Stimulated activated naive B cell treated with anti-CD40 and anti-IgM and Interleukin-4, amounts not matched to agents 10 μg/mL and 1 μg/mL and 100 μg/mL, for 72 hours (primary cell): ENCODE data around the gene PRKAR1B.

ENCODE experiments used
- ATAC-seq, 2 donors: fragments of 150-1000 bp; cut with Tn5 transposase; replicated peaks; 2 replicates each; pipeline ENCODE4 v1.10.0; 2021; ENCODE audit warnings: moderate library complexity in 1 of 2
- DNase-seq: peaks from one replicate; pipeline ENCODE4 v3.0.0; 2021
- H3K27ac Mint-ChIP-seq: one replicate; pipeline ENCODE4 v1.8.0; 2022; ENCODE audit warnings: mild to moderate bottlenecking, mixed read lengths
- H3K27me3 Mint-ChIP-seq, 2 donors: one replicate each; pipeline ENCODE4 v1.8.0; 2022; ENCODE audit warnings: mixed read lengths in 2 of 2
- H3K36me3 Mint-ChIP-seq, 2 donors: one replicate each; pipeline ENCODE4 v1.8.0; 2022; ENCODE audit warnings: mixed read lengths in 2 of 2, mild to moderate bottlenecking in 1 of 2
- H3K4me1 Mint-ChIP-seq, 2 donors: one replicate each; pipeline ENCODE4 v1.8.0; 2022; ENCODE audit warnings: mixed read lengths in 2 of 2, mild to moderate bottlenecking in 1 of 2
- H3K4me3 Mint-ChIP-seq, 2 donors: one replicate each; pipeline ENCODE4 v1.8.0; 2022; ENCODE audit warnings: mild to moderate bottlenecking in 2 of 2, mixed read lengths in 2 of 2, moderate library complexity in 1 of 2
- H3K9me3 Mint-ChIP-seq, 2 donors: one replicate each; pipeline ENCODE4 v1.8.0; 2022; ENCODE audit warnings: mixed read lengths in 2 of 2, mild to moderate bottlenecking in 1 of 2

Gene PRKAR1B

DNA sequence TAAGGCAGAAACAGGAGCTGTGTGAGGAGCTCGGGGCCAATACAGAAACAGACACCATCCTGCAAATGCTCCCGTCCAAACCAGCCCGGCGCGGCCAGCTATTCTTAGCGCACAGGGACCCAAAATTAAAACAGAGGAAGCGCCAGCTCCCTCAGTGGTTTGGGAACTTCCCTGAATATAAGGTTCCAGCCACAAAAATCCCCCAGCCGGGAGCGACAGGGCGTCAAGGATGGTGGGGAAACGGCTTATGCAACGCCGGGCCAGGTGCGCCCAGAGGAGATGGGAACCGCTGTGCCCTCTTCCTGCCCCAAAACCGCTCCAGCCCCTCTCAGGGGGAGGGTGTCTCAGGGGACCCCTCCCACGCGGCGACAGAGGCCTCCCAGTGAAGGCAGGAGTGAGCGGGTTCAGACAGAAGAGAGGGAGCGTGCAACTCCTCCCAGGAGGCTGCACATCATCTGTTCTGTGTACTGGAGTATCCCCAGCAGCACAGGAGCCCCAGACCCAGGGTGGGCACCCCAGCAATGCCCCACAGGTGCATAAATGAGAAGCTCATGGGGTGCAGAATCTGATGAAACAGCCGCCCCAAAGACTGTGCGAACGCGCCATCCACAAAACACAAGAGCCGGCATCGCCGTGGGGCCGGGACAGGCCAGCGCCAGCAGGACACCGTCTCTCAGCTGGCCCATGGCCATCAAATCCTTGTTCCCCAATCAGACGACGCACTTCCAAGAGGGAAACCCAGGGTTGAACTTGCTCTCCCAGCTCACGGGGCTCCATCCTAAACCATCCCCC lies 133.6 kb downstream of the PRKAR1B start:
- Mint-ChIP-seq H3K9me3 (peaks cover 7 to 10% of the 10 kb centered on the region in 2 donors), H3K4me1 (peaks cover 35 to 50% of the 10 kb centered on the region in 2 donors), H3K27ac (peak overlapping the region; percentile 74), H3K4me3 (peak overlapping the region; percentile 60), H3K36me3 (peaks cover 46 to 78% of the 10 kb centered on the region in 2 donors), H3K27me3 (no peaks in the 10 kb centered on the region)
- DNase-seq (peak; percentile 68), ATAC-seq (peak; percentile 85 to 87)

DNA sequence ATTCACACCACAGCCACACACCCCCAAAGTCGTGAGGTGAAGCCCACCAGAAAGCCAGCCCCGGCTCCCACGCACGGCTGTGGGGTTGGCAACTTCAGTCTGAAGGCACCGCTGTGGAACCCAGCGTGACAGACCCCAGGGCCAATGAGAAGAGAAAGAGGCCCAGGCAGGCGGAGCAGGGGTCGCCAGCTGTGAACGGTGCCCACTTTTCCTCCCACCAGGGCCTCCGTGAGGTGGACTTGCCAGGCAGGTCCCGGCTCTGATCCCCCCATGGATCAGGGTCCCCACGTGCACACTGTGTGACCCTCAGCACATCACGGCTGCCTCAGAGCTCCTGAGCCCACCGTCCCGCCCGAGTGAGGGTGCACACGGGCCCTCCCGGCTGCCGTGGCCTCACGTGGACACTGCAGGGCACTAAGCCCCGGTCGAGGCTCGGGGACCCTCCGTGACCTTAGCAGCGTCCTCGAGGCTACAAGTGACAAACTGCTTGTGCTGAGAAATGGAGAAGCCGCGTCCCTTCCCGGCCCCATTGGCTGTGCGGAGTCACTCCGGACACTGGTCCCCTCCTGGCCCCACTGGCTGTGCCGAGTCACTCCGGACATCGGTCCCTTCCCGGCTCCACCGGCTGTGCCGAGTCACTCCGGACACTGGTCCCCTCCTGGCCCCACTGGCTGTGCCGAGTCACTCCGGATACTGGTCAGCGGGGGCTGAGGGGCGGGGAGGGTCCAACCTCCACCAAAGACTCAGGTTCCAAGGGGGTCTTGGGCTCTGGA lies 135.0 kb downstream of the PRKAR1B start:
- ATAC-seq (no peak), DNase-seq (no peak)
- H3K9me3 Mint-ChIP-seq, result peaks cover 12 to 14% of the 10 kb centered on the region in 2 donors
- H3K27ac Mint-ChIP-seq, result no peak overlapping the region
- H3K36me3 Mint-ChIP-seq, result peaks cover 57 to 86% of the 10 kb centered on the region in 2 donors
- H3K27me3 Mint-ChIP-seq, result no peaks in the 10 kb centered on the region
- H3K4me3 Mint-ChIP-seq, result no peak overlapping the region
- H3K4me1 Mint-ChIP-seq, result peaks cover 30 to 37% of the 10 kb centered on the region in 2 donors

DNA sequence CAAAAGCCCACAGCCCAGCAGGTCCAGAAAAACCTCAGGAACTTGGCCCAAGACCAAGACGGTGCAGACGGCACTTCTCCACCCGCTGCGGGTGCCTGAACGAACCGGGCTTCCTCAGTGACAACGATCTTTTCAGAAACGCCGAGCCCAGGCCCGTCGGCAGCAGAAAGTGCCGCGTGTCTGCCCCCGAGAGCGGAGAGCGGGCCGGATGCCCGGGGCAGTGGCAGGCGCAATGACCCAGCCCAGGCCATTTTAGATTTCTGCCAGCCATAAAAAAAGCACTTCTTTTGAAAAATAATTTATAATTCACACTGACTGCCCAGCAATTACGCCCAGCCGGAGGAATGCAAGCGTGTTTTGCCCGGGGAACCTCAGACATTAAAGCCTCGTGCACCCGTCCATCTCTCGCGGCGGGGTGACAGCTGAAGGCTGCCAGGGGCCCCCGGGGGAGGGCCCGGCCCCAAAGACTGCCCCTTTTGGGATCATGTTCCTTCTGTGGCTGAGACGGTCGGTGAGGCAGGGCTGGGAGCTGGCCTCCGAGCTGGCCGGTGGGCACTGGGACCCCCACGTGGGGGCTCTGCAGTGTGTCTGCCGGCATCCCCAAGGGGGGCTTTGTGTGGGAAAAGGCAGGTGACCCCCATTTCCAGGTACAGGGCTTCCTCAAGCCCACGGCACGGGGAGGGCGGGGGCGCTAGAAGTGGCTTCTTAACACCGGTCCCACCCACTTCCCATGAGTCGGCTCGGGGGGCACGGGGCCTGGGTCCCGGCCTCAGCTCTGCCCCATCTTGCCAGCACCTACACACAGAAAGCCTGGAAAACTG lies 136.1 kb downstream of the PRKAR1B start:
- Mint-ChIP-seq H3K4me3 (no peak overlapping the region), H3K27me3 (no peaks in the 10 kb centered on the region), H3K36me3 (peaks cover 60 to 86% of the 10 kb centered on the region in 2 donors), H3K27ac (peak overlapping the region; percentile 51), H3K9me3 (peaks cover 18 to 20% of the 10 kb centered on the region in 2 donors), H3K4me1 (peaks cover 32 to 38% of the 10 kb centered on the region in 2 donors)
- DNase-seq (no peak), ATAC-seq (no peak)

DNA sequence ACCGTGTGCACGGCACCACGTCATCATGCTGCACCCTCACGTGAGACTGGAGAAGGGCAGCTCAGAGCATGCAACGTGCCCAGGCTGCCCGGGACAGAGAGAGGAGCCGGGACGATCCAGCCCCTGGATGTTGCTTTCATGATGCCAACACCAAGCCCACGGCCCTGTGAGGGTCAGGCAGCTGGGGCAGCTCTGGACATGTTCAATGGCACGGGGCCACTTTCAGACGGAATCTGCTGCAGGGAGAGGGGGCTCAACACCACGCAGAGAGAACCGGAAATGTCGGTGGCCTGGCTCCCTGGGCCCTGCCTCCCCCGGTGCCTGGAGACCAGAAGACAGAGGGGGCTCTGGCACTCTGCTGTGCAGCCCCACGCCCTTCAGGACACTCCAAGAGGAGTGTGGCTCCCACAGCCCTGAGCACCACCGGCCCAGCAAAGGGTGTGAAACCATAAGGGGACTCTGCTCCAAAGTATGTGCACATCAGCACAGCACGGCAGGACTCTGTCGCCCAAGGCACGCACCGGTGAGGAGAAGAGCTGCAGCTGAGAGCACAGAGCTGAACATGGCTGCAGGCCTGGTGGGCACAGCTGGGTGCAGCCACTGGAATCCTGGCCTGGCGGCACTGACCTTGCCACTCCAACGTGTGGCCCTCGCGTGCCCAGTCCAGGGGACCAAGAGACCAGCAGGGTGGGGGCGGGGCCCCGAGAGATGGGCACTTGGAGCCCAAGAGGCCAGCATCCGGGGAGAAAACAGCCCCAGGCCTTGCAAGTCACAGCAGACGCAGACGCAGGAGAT lies 137.1 kb downstream of the PRKAR1B start:
- peaks cover 35 to 38% of the 10 kb centered on the region in 2 donors for H3K4me1 Mint-ChIP-seq
- H3K27ac Mint-ChIP-seq, result peak overlapping the region; percentile 62
- H3K9me3 Mint-ChIP-seq, result peaks cover 19 to 21% of the 10 kb centered on the region in 2 donors
- H3K4me3 Mint-ChIP-seq, result no peak overlapping the region
- peaks cover 59 to 84% of the 10 kb centered on the region in 2 donors for H3K36me3 Mint-ChIP-seq
- no peak for DNase-seq
- no peaks in the 10 kb centered on the region for H3K27me3 Mint-ChIP-seq
- no peak for ATAC-seq

DNA sequence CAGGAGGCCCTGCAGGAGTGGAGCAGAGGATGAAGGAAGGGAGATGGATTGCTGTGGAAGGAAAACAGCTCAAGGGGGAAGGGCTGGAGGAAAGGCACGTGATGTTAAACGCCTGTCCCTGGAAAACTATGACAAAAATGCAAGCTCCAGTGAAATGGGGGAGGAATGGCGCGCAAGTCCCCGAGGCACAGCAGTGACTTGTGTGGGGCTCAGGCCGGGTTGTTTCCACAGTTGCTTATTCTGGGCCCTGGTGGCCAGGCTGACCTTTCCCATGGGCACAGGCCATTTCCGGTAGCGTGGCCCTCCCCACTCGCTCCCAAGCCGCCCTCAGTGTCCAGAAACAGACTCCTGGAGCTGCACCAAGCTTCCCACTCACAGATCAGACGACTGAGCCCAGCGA lies 139.3 kb downstream of the PRKAR1B start:
- H3K9me3 Mint-ChIP-seq, result peaks cover 22 to 29% of the 10 kb centered on the region in 2 donors
- no peak overlapping the region for H3K4me3 Mint-ChIP-seq
- H3K36me3 Mint-ChIP-seq, result peaks cover 69 to 85% of the 10 kb centered on the region in 2 donors
- peaks cover 28 to 29% of the 10 kb centered on the region in 2 donors for H3K4me1 Mint-ChIP-seq
- no peak overlapping the region for H3K27ac Mint-ChIP-seq
- no peak for DNase-seq
- no peak for ATAC-seq
- H3K27me3 Mint-ChIP-seq, result no peaks in the 10 kb centered on the region

DNA sequence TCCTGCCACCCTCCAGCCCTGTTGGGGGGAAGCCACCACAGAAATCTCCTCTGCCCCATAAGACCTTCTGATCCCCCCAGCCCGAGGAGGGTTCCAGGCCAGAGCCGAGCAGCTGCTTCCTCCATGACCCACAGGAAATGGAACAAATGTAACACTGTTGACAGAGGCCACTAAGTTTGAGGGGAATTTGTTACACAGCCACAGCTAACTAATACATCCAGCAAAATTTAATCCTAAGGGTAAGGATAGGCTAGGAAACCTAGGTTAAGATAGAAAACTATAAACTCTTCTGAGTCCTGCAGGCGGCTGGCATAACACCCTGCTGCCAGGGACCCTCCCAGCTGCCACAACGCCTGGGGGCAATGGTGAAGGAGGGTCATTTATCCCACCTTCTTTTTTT lies 140.6 kb downstream of the PRKAR1B start:
- Mint-ChIP-seq H3K4me3 (no peak overlapping the region), H3K9me3 (peaks cover 22 to 29% of the 10 kb centered on the region in 2 donors), H3K27ac (no peak overlapping the region), H3K4me1 (peaks cover 24 to 25% of the 10 kb centered on the region in 2 donors), H3K27me3 (no peaks in the 10 kb centered on the region), H3K36me3 (peaks cover 68 to 85% of the 10 kb centered on the region in 2 donors)
- no peak for ATAC-seq
- DNase-seq, result no peak

DNA sequence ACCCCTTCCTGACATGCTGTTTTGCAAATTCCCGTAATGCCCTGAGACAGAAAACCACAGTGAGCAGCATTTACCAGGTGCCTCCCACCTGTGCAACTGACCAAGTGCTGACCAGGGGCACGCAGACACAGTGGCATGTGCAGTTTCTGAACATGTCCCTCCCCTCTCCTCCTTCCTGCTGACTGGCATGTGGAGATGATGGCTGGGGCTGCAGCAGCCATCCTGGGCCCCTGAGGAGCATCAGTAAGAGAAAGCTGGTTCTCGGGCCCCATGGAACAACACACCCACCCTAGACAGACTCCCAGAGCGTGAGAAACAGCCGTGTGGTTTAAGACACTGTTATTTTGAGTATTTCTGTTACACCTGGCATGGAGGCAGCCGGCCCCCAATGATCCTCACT lies 141.2 kb downstream of the PRKAR1B start:
- ATAC-seq, result no peak
- peak overlapping the region; percentile 65 for H3K27ac Mint-ChIP-seq

DNA sequence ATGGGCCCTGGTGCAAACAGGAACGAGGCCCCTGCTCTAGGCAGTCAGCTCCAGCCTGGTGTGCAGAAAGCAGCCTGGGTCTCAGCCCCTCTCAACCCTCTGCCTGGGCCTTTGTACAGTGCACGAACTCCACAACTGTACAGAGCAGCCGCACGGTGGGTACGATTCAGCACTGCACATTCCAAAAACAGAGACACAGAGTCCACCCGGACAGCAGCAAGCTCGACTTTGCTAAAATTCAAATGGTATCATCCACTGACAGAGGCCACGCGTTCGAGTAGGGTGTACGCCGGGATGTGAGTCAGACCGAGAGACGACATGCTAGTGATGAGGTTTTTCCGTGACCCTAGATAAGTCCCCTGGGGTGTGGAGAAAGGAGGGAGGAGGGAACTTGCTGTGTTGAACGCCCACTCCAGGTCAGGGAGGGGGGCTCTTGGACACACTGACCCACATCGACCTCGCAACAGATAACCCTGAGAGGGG lies 141.8 kb downstream of the PRKAR1B start:
- DNase-seq (no peak), ATAC-seq (peak; percentile 68 to 85)
- H3K9me3 Mint-ChIP-seq, result peaks cover 22 to 29% of the 10 kb centered on the region in 2 donors
- H3K4me3 Mint-ChIP-seq, result no peak overlapping the region
- H3K27ac Mint-ChIP-seq, result peak overlapping the region; percentile 86
- H3K27me3 Mint-ChIP-seq, result no peaks in the 10 kb centered on the region
- H3K4me1 Mint-ChIP-seq, result peaks cover 24% of the 10 kb centered on the region in 2 donors
- H3K36me3 Mint-ChIP-seq, result peaks cover 67 to 78% of the 10 kb centered on the region in 2 donors

More for the DNA sequence above, 141.2 kb downstream of the PRKAR1B start:
- no peaks in the 10 kb centered on the region for H3K27me3 Mint-ChIP-seq
- peak overlapping the region in 1 of 2 donors; percentile 44 for H3K4me3 Mint-ChIP-seq
- H3K36me3 Mint-ChIP-seq, result peaks cover 67 to 83% of the 10 kb centered on the region in 2 donors
- peaks cover 22 to 29% of the 10 kb centered on the region in 2 donors for H3K9me3 Mint-ChIP-seq
- DNase-seq, result no peak
- H3K4me1 Mint-ChIP-seq, result peaks cover 24% of the 10 kb centered on the region in 2 donors

DNA sequence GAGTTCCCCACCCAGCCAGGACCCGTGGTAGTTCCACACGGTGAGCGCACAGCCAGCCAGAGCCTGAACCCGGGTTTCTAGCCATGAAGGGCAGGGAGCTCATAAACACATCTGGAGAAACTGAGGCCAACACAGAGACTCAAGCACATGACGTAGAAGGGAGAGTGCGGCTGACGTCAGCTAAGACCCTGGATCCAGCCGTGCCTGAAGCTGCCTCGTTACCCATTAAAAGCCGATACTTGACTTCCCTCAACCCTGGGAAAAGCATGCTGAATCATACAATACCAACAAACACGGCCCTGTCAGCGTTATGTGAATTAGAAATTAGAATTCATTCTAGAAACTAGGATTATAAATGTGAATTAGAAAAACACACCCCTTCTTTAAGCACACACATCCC lies 142.3 kb downstream of the PRKAR1B start:
- DNase-seq (no peak), ATAC-seq (no peak)
- peaks cover 22 to 29% of the 10 kb centered on the region in 2 donors for H3K9me3 Mint-ChIP-seq
- H3K4me3 Mint-ChIP-seq, result no peak overlapping the region
- H3K27me3 Mint-ChIP-seq, result no peaks in the 10 kb centered on the region
- peak overlapping the region; percentile 86 for H3K27ac Mint-ChIP-seq
- H3K36me3 Mint-ChIP-seq, result peaks cover 63 to 74% of the 10 kb centered on the region in 2 donors
- peaks cover 24% of the 10 kb centered on the region in 2 donors for H3K4me1 Mint-ChIP-seq

DNA sequence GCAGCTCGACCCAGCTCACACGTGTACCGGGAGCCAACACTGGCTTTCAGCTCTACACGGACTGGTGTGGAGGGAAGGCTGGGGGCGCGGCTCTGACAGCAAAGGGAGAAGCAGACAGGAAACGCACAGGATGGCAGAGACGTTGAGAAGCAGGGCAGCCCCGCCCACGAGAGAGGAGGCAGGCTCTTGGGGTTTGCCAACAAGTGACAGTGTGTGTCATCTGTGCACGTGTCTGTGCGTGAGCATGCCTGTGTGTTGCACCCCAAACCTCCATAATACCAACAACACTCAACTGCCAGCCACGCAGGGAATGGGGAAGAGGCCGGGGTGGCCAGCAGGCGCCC lies 143.0 kb downstream of the PRKAR1B start:
- Mint-ChIP-seq H3K4me3 (no peak overlapping the region), H3K4me1 (peaks cover 24% of the 10 kb centered on the region in 2 donors), H3K9me3 (peaks cover 21 to 28% of the 10 kb centered on the region in 2 donors), H3K36me3 (peaks cover 60 to 70% of the 10 kb centered on the region in 2 donors), H3K27me3 (no peaks in the 10 kb centered on the region), H3K27ac (peak overlapping the region; percentile 78)
- DNase-seq (no peak), ATAC-seq (peak; percentile 34 to 52)

DNA sequence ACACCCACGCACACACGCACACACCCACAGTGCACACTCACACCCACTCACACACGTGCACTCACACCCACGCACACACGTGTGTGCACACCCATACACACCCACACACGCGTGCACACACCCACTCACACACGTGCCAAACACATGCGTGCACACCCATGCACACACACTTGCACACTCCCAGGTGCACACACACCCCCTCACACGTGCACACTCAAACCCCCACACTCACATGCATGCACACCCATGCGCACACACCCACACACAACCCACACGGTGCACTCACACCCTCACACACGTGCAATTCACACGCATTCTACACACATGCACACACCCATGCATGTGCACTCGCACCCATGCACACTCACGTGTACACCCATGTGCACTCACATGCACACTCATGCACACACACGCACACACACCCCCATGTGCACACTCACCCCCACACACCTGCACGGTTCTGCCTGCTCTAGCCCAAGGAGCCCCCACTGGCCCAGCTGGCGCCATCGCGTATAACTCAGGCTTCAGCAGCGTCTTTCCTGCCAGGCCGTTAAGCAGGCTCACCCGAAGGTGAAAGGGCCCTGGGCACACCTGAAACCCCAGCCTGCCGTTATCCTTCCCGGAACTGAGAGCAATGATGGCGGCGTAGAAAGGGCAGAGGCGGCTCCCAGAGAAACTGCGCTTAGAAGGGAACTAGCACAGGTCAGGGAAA lies 143.5 kb downstream of the PRKAR1B start:
- ATAC-seq (no peak), DNase-seq (no peak)
- Mint-ChIP-seq H3K4me1 (peaks cover 24 to 26% of the 10 kb centered on the region in 2 donors), H3K27me3 (no peaks in the 10 kb centered on the region), H3K27ac (peak overlapping the region; percentile 78), H3K4me3 (peak overlapping the region in 1 of 2 donors; percentile 9), H3K9me3 (peaks cover 15 to 23% of the 10 kb centered on the region in 2 donors), H3K36me3 (peaks cover 59 to 70% of the 10 kb centered on the region in 2 donors)

DNA sequence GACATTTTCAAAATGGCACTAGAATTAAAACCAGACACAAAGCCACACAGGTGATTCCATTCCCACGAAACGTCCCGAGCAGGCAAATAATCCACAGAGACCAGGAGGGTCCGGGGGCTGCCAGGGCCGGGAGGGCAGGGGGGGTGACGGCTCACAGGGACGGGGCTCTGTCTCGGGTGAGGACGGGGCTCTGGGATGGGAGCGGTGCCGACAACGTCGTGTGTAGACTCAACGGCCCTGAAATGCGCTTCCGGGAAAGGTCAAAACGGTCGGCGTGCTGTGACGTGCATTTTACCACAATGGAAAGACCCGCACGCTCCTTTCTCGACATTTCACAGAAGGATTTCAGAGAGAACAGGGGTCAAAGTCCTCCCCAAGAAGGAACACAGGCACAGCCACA lies 144.2 kb downstream of the PRKAR1B start:
- DNase-seq (no peak), ATAC-seq (no peak)
- H3K27me3 Mint-ChIP-seq, result no peaks in the 10 kb centered on the region
- H3K9me3 Mint-ChIP-seq, result peaks cover 11 to 17% of the 10 kb centered on the region in 2 donors
- H3K4me3 Mint-ChIP-seq, result no peak overlapping the region
- H3K36me3 Mint-ChIP-seq, result peaks cover 54 to 68% of the 10 kb centered on the region in 2 donors
- H3K27ac Mint-ChIP-seq, result no peak overlapping the region
- peaks cover 23 to 24% of the 10 kb centered on the region in 2 donors for H3K4me1 Mint-ChIP-seq
